Gastrocnemius medialis (tissue), 4 donors: Measurements from ENCODE around the gene SIGLEC8.

Source experiments
- CTCF ChIP-seq, 5 experiments: fragments of 450-650 bp in 3 of 5; fragments of 200-600 bp in 2 of 5; sonication (generic) in 2 of 5; IDR thresholded peaks in 4 of 5; conservative IDR thresholded peaks in 1 of 5; 1 replicate in 4 of 5; 2 replicates in 1 of 5; pipeline ENCODE4 v1.5.1; 2016 to 2019; ENCODE audit warnings: antibody characterized with exemption in 5 of 5, mild to moderate bottlenecking in 3 of 5, moderate library complexity in 3 of 5
- POLR2A ChIP-seq, 2 donors: fragments of 450-650 bp; IDR thresholded peaks; one replicate each; pipeline ENCODE4 v1.6.1; 2017; ENCODE audit warnings: antibody characterized with exemption in 2 of 2, mild to moderate bottlenecking in 2 of 2, moderate library complexity in 2 of 2

DNA sequence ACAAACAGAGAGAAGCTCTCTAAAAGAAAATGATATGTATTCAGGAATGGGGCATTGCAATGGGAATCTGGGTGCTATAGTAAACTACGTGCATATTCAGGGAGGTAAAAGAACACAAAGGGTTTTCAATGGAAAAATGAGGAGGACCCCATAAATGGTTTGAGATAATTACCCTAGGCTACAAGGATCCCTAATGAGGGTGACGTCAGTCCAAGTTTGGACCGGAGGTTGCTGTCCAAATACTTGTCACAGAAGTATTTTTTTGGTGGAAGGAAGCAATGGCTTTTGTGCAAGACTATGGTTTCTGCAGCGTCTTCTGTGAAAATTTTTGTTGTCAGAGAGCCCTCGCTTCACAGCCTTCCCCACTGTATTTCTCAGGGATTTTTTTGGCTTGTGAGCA, 19.1 kb upstream of the SIGLEC8 start:
- no peak for TF ChIP-seq CTCF (IDR thresholded peaks at IDR 0.05 in 4 of 5, conservative IDR thresholded peaks at IDR 0.05 in 1 of 5)
- no peak for TF ChIP-seq POLR2A (IDR thresholded peaks at IDR 0.05)
